Measurements from ENCODE around the gene SP110. TPM values are rescaled to one million over a fixed set of nuclear protein-coding genes. Genes with fewer than 3 reads are reported as not detected.

The SP110 gene
- total RNA-seq, 6 donors from 2014 or later, result 22.2 to 89.1 (median 38.4) TPM

DNA sequence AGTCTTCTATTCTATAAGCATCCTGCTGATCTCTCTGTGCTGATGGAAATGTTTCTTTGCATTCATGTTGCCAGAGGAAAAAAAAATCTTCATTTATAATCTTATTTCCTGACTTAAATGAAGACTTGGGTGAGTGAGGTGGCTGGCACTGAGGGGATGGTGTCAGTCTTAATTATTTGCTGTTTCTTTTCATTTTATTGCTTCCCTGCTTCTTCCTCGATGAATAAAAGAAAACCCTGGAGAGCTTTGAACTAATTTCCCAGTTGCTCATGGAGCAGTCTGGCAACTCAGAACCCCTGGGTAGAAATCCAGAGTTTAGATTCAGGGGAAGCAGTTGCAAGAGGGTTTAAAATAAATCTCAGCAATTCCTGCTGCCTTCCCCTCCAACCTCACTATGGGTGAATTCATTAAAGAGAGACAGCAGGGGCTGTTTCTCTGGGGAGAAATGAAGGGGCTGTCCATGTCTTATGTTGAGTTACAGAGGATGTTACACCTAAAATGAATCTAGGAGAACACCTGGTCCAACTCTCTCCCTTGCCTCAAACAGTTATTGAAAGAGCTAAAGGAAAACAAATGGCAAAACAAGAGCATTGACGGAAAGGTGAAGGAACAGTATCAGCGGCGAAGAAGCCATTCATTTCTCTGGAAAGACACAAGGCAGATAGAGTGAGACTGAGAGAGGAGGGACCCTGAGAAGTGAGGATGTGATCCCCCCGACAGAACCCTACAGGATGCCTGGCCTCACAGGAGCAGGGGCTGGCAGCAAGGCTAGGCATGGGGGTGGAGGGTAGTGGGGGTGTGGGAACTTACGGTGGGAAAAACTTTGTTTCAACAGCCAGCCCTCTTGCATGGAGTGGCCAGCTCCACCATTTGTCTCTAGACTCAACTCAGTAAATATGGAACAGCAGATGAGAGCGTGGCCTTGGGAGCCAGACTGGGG, 41.0 kb downstream of the SP110 start:
- H3K4me1 ChIP-seq, result no peaks in the 10 kb centered on the region
- TF ChIP-seq EP300 (IDR thresholded peaks at IDR 0.05) (no peak), POLR2A (IDR thresholded peaks at IDR 0.05) (no peak), POLR2AphosphoS5 (IDR thresholded peaks at IDR 0.05) (no peak)
- TF ChIP-seq, protein P1, sequence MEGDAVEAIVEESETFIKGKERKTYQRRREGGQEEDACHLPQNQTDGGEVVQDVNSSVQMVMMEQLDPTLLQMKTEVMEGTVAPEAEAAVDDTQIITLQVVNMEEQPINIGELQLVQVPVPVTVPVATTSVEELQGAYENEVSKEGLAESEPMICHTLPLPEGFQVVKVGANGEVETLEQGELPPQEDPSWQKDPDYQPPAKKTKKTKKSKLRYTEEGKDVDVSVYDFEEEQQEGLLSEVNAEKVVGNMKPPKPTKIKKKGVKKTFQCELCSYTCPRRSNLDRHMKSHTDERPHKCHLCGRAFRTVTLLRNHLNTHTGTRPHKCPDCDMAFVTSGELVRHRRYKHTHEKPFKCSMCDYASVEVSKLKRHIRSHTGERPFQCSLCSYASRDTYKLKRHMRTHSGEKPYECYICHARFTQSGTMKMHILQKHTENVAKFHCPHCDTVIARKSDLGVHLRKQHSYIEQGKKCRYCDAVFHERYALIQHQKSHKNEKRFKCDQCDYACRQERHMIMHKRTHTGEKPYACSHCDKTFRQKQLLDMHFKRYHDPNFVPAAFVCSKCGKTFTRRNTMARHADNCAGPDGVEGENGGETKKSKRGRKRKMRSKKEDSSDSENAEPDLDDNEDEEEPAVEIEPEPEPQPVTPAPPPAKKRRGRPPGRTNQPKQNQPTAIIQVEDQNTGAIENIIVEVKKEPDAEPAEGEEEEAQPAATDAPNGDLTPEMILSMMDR (IDR thresholded peaks at IDR 0.05), result no peak
- peaks cover 10 to 100% (median 63%) of the 10 kb centered on the region in 4 donors for H3K36me3 ChIP-seq
- 87 to 94% methylated on average over 7 of the region's 7 CpGs for WGBS, 2 donors
- no peak for DNase-seq
- no peak overlapping the region for H3K27ac ChIP-seq
- ATAC-seq (ENCODE audit: low FRiP score in 2 of 2), result no peak
- H3K4me3 ChIP-seq, result no peak overlapping the region
- H3K27me3 ChIP-seq, result no peaks in the 10 kb centered on the region
- no peaks in the 10 kb centered on the region for H3K9me3 ChIP-seq

DNA sequence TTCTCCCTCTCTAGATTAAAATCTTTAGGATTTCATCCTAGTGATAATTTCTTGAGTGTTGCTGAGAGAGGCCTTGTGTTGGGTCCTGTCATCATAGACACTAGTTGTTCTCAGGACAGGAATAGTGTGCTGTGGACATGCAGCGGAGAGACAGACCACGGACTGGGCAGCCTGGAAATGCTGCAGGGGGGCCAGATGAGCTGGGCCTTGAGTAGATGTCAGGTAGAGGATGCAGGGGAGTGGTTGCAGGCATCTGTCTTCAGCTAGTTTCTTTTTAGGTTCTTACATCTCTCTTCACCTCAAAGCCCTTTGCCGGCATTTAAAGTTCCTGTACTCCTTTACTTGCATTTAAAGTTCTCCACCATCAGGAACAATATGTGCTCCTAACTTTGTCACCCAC, 42.8 kb downstream of the SP110 start:
- Histone ChIP-seq H3K27me3 (no peaks in the 10 kb centered on the region), H3K4me1 (no peaks in the 10 kb centered on the region), H3K9me3 (no peaks in the 10 kb centered on the region), H3K36me3 (peaks cover 10 to 100% (median 62%) of the 10 kb centered on the region in 4 donors), H3K4me3 (no peak overlapping the region), H3K27ac (no peak overlapping the region)
- ATAC-seq (ENCODE audit: low FRiP score in 2 of 2), result no peak
- WGBS, 2 donors, result 84 to 99% methylated on average over 3 of the region's 3 CpGs
- TF ChIP-seq POLR2A (IDR thresholded peaks at IDR 0.05) (no peak), POLR2AphosphoS5 (IDR thresholded peaks at IDR 0.05) (no peak)
- DNase-seq, result no peak

DNA sequence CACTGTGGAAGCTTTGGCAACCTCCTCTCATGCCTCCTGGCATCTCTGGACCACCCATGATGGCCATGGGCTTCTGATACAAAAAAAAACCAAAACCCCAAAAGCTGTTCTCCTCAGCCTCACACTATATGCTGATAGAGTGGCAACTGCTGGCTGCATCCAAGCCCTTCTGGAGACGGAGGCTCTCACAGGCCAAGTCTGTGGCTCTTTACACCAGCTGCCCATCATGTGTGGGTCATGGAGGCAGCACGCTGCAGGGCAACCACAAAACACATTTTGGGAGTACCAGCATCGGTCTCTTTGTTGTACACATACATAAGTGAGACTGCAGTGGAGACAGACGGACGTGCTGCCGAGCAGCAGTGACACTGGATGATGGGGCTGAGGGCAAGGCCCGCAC, 45.3 kb downstream of the SP110 start:
- TF ChIP-seq POLR2AphosphoS5 (IDR thresholded peaks at IDR 0.05), result no peak
- no peak for TF ChIP-seq POLR2A (IDR thresholded peaks at IDR 0.05)
- TF ChIP-seq EP300 (IDR thresholded peaks at IDR 0.05), result no peak
- TF ChIP-seq, protein P1 (IDR thresholded peaks at IDR 0.05), result no peak
- peaks cover 7 to 84% (median 53%) of the 10 kb centered on the region in 4 donors for H3K36me3 ChIP-seq
- no peak overlapping the region for H3K4me3 ChIP-seq
- H3K4me1 ChIP-seq, result peaks cover 0 to 5% (median 0%) of the 10 kb centered on the region in 4 donors
- no peaks in the 10 kb centered on the region for H3K27me3 ChIP-seq
- 91 to 100% methylated on average over 7 of the region's 7 CpGs for WGBS, 2 donors
- DNase-seq, result peak in 1 of 2 donors; percentile 12
- no peak overlapping the region for H3K27ac ChIP-seq
- no peak for ATAC-seq (ENCODE audit: low FRiP score in 2 of 2)
- H3K9me3 ChIP-seq, result no peaks in the 10 kb centered on the region

DNA sequence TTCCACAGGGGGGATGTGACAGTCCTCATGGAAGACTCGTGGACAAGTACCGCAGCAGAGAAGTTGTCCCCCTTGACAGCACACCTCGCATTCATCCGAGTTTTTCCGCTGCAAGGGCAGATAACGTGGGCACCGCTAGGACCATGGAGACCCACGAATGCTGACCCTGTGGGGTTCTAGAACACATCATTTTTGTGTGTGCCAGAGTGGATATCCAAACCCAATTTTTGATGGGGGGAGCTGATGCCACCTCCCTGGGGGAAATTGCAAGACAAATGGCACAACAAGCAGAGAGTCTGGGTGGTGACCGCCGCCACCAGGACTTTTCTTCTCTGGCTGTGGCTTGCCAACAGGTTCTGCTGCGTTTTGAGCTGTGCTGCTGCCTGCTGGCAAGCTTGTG, 46.9 kb downstream of the SP110 start:
- peaks cover 0 to 5% (median 0%) of the 10 kb centered on the region in 4 donors for H3K4me1 ChIP-seq
- H3K36me3 ChIP-seq, result peaks cover 7 to 78% (median 42%) of the 10 kb centered on the region in 4 donors
- no peak for ATAC-seq (ENCODE audit: low FRiP score in 2 of 2)
- TF ChIP-seq POLR2AphosphoS5 (IDR thresholded peaks at IDR 0.05) (no peak), EP300 (IDR thresholded peaks at IDR 0.05) (no peak), POLR2A (IDR thresholded peaks at IDR 0.05) (no peak)
- TF ChIP-seq, protein P1 (IDR thresholded peaks at IDR 0.05), result no peak
- DNase-seq, result no peak
- no peaks in the 10 kb centered on the region for H3K27me3 ChIP-seq
- WGBS, 2 donors, result 95 to 98% methylated on average over 11 of the region's 11 CpGs
- no peak overlapping the region for H3K4me3 ChIP-seq
- H3K9me3 ChIP-seq, result no peaks in the 10 kb centered on the region
- no peak overlapping the region for H3K27ac ChIP-seq

DNA sequence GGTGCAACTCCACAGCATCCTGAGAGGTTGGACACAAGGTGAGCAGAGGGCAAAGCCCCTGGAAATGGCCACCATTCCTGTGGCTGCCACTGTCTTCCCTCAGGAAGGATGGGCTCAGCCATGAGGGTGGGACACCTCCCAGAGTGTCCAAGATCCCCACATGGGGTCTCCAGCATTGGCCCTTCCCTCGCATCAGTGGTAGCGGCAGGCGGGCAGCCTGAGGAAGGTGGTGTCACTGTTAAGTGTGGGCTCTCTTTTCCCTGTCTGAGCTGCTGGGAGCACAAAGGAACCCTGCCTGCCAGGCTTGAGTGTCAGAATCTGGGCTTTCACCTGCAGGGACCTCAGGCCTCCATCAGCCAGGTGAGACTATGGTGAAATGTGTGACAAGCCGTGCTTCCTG, 47.6 kb downstream of the SP110 start:
- TF ChIP-seq POLR2A (IDR thresholded peaks at IDR 0.05), result no peak
- no peak for TF ChIP-seq POLR2AphosphoS5 (IDR thresholded peaks at IDR 0.05)
- no peak for TF ChIP-seq EP300 (IDR thresholded peaks at IDR 0.05)
- TF ChIP-seq, protein P1 (IDR thresholded peaks at IDR 0.05), result no peak
- no peaks in the 10 kb centered on the region for H3K9me3 ChIP-seq
- 100% methylated on average over 3 to 4 of the region's 4 CpGs for WGBS, 2 donors
- H3K27me3 ChIP-seq, result no peaks in the 10 kb centered on the region
- H3K27ac ChIP-seq, result no peak overlapping the region
- ATAC-seq (ENCODE audit: low FRiP score in 2 of 2) (no peak), DNase-seq (no peak)
- H3K36me3 ChIP-seq, result peaks cover 7 to 78% (median 35%) of the 10 kb centered on the region in 4 donors
- peaks cover 0 to 5% (median 0%) of the 10 kb centered on the region in 4 donors for H3K4me1 ChIP-seq
- no peak overlapping the region for H3K4me3 ChIP-seq

All from upper lobe of left lung (tissue), 6 donors.